SK-MEL-5 (cell line): ENCODE data around the gene NDUFS3. TPM values are rescaled to one million over a fixed set of nuclear protein-coding genes. Genes with fewer than 3 reads are reported as not detected.
"Not testable (repeated sequence)": the region's sequence is repeated elsewhere in the genome, so short reads cannot be mapped to it uniquely, and the experiment has no call there.

Source experiments
- DNase-seq: peaks from one replicate; pipeline ENCODE4 v3.0.0-alpha.2; 2016; ENCODE audit warnings: low read depth, low spot score
- in situ Hi-C: cut with HindIII; loops from 2 replicates; pipeline ENCODE4 v1.10.0; 2016; ENCODE audit warnings: low sequenced_read_pairs, high pct_unique_total_duplicates, low pct_unique_long_range_greater_than_20kb
- total RNA-seq: library from RNA; depleted of rRNA; stranded (reverse); fragments of >200 nt; shearing (Covaris generic); gene quantifications from 2 replicates; pipeline ENCODE4 v1.2.3, GENCODE V29; 2014

Gene NDUFS3
- total RNA-seq, 1 experiment from 2014 or later = 134 TPM

DNA sequence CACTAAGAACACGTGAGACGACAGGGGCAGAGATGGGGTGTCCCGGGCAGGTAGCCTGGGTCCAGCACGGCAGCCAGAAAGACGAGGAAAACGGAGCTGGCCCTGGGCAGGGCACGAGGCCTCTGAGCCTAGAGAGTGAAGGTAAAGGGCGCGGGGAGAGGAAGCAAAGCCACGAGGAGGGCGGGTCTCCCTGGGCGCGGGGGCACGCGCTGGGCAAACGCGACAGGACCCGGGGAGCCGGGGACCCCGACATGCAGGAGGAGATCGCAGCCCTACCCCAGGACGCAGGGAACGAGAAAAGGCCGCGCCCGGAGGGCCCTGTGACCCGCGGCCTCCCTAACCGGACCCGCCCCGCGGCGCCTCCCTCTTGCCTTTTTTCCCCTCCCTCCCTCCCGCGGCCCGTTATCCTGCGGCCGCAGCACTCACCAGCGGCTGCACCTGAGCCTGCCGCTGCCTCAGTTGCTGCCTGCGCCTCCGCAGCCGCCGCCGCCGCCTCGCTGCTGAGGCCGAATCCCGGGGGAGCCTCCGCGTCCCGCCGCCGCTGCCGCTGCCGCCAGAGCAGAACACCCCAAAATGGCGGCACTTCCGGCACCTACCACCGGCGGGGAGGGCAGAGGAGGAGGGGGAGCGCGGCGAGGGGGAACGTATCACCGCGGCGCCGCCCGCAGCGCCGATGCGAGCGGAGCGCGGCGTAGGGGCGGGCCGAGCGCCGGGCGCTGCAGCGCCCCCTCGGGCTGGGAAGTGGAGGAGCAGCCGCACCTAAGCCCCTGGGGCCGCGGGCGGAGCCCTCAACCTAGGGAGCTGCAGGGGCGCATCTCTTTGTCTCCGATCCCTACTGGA lies 26.1 kb upstream of the NDUFS3 start, which contains the start of gene CELF1:
Gene CELF1 (minus strand): TSS at position 567 of the 840 bp plus-strand sequence. CDS start 53,609 bp downstream, outside the sequence.
- in situ Hi-C loops = no loop called here
- DNase-seq = peak; percentile 92

- in situ Hi-C loops = no loop called here
- no peak for DNase-seq
Measured at GRCh38 chr11:47553406-47553743, 25.5 kb upstream of the NDUFS3 start.

DNA sequence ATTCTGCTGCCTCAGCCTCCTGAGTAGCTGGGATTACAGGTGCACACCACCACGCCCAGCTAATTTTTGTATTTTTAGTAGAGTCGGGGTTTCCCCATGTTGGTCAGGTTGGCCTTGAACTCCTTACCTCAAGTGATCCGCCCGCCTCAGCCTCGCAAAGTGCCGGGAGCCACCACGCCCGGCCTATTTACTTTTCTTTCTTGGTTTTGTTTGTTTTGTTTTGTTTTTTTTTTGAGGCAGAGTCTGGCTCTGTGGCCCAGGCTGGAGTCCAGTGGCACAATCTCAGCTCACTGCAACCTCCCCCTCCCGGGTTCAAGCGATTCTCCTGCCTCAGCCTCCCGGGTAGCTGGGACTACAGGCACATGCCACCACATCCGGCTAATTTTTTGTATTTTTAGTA lies 21.9 kb upstream of the NDUFS3 start:
- DNase-seq, in situ Hi-C loops: not testable (repeated sequence)

GRCh38 chr11:47558695-47559094 lies 20.2 kb upstream of the NDUFS3 start:
- DNase-seq = no peak
- in situ Hi-C loops = no loop called here

- no peak for DNase-seq
- in situ Hi-C loops = no loop called here
Measured at GRCh38 chr11:47560426-47560825, 18.4 kb upstream of the NDUFS3 start.

DNA sequence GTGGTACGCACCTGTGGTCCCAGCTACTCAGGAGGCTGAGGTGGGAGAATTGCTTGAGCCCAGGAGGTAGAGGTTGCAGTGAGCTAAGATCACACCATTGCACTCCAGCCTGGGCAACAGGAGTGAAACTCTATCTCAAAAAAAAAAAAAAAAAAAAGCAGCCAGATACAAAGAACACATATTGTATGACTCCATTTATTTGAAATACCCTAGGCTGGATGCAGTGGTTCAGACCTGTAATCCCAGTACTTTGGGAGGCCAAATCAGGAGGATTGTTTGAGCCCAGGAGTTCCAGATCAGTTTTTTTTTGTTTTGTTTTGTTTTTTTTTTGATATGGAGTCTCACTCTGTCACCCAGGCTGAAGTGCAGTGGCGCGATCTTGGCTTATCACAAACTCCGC lies 16.5 kb upstream of the NDUFS3 start:
- DNase-seq, in situ Hi-C loops: not testable (repeated sequence)

DNA sequence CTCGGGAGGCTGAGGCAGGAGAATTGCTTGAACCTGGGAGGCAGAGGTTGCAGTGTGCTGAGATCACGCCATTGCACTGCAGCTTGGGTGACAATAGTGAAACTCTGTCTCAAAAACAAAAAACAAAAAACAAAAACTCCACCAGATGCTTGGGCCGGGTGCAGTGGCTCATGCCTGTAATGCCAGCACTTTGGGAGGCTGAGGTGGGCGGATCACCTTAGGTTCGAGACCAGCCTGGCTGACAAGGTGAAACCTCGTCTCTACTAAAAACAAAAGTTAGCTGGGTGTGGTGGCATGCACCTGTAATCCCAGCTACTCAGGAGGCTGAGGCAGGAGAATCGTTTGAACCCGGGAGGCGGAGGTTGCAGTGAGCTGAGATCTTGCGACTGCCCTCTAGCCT lies 14.5 kb upstream of the NDUFS3 start:
- in situ Hi-C loops, DNase-seq: not testable (repeated sequence)

- no peak for DNase-seq
- in situ Hi-C loops = no loop called here
Measured at GRCh38 chr11:47564933-47565339, 13.9 kb upstream of the NDUFS3 start.

- in situ Hi-C loops = no loop called here
- peak; percentile 49 for DNase-seq
Measured at GRCh38 chr11:47565340-47566148, 13.3 kb upstream of the NDUFS3 start, which contains the start of gene PTPMT1. PTPMT1 (plus strand) TSS chr11:47565599; CDS start chr11:47565623, 24 bp downstream.

- in situ Hi-C loops = no loop called here
- DNase-seq = no peak
Measured at GRCh38 chr11:47566149-47566698, 12.7 kb upstream of the NDUFS3 start.

- DNase-seq = no peak
- in situ Hi-C loops = no loop called here
Measured at GRCh38 chr11:47569646-47570045, 9.2 kb upstream of the NDUFS3 start.

DNA sequence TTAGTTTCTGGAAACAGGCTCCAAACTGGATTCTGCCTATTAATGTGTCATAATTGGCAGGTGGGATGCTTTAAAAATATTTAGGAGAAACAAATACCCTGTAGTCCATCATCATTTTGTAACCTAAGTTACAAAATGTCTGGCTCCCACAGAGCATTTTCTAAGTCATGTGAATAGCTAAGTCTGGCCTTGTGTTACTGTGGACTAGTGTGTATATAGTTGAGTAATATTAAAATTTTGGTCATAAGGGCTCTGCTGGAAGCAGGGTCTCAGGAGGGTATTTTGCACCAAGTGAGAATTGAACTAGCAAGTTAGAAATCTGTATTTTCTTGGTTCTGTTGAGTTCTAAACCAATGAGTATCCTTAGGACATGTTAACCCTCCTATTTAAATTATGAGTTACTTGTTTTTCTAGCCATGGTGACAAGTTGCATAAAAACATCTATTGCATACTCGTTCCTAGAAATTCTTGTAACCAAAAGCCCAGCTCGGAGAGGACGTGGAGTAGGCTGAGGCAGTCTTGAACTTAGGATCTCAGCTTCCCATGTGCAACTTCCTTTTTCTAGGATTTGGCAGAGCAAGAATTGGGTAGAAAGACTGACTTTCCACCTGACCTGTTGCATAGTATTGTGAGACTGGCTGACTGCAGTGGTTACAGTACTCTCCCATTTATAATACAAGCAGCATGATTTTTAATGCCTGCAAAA lies 8.1 kb upstream of the NDUFS3 start:
- in situ Hi-C loops = no loop called here

GRCh38 chr11:47571357-47571729 lies 7.5 kb upstream of the NDUFS3 start:
- DNase-seq = no peak
- in situ Hi-C loops = no loop called here

More for the DNA sequence above, 8.1 kb upstream of the NDUFS3 start:
- DNase-seq = no peak

DNA sequence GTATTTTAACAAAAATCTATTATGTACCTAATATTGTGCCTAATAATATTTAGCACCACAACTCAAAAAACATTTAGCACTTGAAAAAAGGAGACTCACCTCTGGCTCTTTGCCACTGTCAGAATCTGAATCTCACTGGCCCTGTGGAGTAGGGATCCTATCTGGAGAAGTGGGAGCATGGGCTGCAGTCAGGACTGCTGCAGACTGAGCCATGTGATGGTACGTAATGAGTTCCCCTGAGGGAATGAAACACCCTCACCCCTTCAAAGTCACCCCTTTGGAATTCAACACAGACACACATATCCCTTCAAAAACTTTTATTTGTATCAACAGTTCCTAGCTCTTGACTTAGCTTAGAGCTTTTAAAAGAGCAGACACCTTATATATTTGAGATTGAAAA lies 7.0 kb upstream of the NDUFS3 start:
- in situ Hi-C loops = no loop called here
- DNase-seq = no peak

- in situ Hi-C loops = no loop called here
Measured at GRCh38 chr11:47572715-47573255, 6.1 kb upstream of the NDUFS3 start.

DNA sequence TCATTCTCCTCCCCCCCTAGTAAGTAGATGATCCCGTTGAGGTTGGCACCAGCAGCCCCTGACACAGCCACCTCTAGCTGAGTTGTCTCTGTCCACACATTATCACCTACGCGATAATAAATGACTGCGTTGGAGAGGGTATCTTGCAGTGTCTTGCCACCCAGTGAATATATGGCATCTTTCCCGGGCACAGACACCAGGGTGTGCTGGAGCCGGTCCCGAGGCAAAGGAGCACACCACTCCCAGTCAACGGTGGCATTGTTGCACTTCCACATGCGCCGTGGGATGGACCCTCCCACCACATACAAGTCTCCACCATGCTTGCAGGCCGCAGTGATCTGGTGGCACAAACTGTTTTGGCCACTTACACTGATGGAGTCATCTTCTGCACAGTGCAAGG lies 5.6 kb upstream of the NDUFS3 start:
- no peak for DNase-seq

More at GRCh38 chr11:47572715-47573255, 6.1 kb upstream of the NDUFS3 start:
- DNase-seq = no peak

DNA sequence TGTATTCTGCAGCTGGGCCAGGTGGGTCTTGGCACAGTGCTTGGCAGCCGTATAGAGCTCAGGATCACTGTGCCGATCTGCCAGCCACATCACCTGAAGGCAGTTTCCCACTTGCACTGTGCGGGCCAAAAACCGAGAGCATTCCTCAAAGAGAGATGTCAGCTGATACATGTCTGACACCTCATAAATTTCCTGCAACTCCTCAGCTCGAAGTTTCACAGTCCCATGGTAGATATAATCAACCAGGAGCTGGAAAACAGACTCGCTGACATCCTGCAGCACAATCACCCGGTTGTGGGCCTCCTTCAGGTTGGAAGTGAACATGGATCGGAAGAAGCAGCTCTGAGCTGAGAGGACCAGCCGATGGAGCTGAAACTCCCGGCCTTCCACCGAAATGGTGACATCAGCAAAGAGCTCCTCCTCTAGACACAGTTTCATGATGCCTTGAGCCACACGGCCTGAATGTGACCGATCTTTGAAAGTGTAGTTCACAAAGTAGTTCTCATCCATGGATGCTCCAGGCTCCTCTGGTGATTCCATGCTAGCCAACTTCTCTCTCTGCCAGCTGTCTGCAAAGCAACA lies 1.3 kb upstream of the NDUFS3 start:
- DNase-seq = no peak
- in situ Hi-C loops = no loop called here

More for the DNA sequence above, 5.6 kb upstream of the NDUFS3 start:
- in situ Hi-C loops = no loop called here
